Testis (tissue), 2 donors: ENCODE results near the gene DMPK.

Experiments used
- POLR2A ChIP-seq: fragments of 450-650 bp; IDR thresholded peaks from one replicate; pipeline ENCODE4 v1.6.1; 2017; ENCODE audit warnings: antibody characterized with exemption, mild to moderate bottlenecking, moderate library complexity
- TF ChIP-seq, protein P1 (sequence below), 3 experiments: fragments of 450-650 bp in 2 of 3; fragments of 200-600 bp in 1 of 3; sonication (generic) in 1 of 3; IDR thresholded peaks; one replicate each; pipeline ENCODE4 v1.5.1; 2016 to 2019; ENCODE audit warnings: antibody characterized with exemption in 3 of 3, mild to moderate bottlenecking in 2 of 3, moderate library complexity in 1 of 3

DNA sequence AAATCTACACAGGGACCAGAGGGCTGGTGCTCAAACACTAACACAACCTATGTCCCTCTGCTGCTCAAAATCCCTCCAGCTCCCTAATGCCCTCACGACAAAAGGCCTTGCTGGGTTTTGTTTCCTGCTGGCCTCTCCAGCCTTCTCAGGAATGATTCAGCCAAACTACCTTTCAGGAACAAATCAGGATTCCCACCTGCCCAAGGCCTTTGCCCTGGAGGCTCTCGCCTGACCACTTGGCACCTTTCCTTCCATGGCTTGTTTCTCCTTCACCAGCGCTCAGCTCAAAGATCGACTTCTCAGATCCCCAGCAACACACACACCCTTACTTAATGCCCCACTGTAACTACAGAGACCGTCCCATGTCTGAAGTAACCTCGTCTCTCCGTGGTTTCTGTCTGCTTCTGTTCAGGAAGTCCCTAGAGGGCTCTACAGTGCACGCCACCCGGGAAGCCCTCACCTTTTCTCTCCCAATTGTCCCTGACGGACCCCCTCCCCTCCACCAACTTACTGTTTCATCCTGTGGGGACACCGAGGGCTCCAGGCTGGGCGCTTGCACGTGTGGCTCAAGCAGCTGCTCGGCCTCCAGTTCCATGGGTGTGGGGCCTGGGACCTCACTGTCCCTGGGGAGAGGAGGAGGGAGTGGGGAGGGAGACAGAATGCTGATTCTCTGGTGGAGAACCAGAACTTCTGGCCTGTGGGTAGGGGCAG lies 10.0 kb downstream of the DMPK start:
- TF ChIP-seq, protein P1, sequence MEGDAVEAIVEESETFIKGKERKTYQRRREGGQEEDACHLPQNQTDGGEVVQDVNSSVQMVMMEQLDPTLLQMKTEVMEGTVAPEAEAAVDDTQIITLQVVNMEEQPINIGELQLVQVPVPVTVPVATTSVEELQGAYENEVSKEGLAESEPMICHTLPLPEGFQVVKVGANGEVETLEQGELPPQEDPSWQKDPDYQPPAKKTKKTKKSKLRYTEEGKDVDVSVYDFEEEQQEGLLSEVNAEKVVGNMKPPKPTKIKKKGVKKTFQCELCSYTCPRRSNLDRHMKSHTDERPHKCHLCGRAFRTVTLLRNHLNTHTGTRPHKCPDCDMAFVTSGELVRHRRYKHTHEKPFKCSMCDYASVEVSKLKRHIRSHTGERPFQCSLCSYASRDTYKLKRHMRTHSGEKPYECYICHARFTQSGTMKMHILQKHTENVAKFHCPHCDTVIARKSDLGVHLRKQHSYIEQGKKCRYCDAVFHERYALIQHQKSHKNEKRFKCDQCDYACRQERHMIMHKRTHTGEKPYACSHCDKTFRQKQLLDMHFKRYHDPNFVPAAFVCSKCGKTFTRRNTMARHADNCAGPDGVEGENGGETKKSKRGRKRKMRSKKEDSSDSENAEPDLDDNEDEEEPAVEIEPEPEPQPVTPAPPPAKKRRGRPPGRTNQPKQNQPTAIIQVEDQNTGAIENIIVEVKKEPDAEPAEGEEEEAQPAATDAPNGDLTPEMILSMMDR (IDR thresholded peaks at IDR 0.05) = no peak
- TF ChIP-seq POLR2A = no peak
